ENCODE results near the gene PRMT9. TPM values are rescaled to one million over a fixed set of nuclear protein-coding genes. Genes with fewer than 3 reads are reported as not detected.

The PRMT9 gene
- total RNA-seq, 1 experiment from 2014 or later: 6.1 TPM

DNA sequence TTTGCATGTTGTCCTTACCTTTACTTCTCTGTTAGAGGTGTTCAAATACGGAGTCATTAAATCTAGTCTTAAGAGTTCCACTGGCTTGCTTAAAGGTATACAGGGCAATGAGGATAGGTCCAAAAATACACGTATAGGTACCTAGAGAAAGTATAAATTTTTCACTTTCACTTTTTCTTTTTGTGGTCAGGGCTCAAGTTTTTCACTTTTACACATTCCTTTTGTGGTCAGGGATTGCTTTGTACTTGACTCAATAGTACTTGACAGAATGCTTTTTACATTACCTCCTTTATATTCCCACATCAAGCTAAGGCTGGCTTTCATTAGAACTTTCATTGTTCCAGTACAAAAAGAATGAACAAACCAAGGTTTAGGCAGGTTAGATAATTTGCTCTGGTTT lies 45.0 kb downstream of the PRMT9 start:
- intact Hi-C loops (cut with micrococcal nuclease): no loop called here
- TF ChIP-seq, protein P1, sequence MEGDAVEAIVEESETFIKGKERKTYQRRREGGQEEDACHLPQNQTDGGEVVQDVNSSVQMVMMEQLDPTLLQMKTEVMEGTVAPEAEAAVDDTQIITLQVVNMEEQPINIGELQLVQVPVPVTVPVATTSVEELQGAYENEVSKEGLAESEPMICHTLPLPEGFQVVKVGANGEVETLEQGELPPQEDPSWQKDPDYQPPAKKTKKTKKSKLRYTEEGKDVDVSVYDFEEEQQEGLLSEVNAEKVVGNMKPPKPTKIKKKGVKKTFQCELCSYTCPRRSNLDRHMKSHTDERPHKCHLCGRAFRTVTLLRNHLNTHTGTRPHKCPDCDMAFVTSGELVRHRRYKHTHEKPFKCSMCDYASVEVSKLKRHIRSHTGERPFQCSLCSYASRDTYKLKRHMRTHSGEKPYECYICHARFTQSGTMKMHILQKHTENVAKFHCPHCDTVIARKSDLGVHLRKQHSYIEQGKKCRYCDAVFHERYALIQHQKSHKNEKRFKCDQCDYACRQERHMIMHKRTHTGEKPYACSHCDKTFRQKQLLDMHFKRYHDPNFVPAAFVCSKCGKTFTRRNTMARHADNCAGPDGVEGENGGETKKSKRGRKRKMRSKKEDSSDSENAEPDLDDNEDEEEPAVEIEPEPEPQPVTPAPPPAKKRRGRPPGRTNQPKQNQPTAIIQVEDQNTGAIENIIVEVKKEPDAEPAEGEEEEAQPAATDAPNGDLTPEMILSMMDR (IDR thresholded peaks at IDR 0.05; ENCODE audit: unreplicated experiment): no peak
- ChIA-PET CTCF (interaction anchor here (0.9 kb wide), 1 partner anchor 18 kb away, joined by 3 read pairs; no protein-coding TSS in a partner anchor), POLR2A (interaction anchor here (1.2 to 1.3 kb wide), 2 partner anchors 10 to 22 kb away, joined by 3 to 4 read pairs; partner anchors contain the start of gene TMEM184C)
- BruUV-seq (replicated peaks): no TSS peak
- Mint-ChIP-seq H3K27me3 (ENCODE audit: insufficient read depth, unreplicated experiment) (no peaks in the 10 kb centered on the region), H3K4me1 (ENCODE audit: insufficient read depth, unreplicated experiment) (peaks cover 10% of the 10 kb centered on the region), H3K9me3 (ENCODE audit: unreplicated experiment) (no peaks in the 10 kb centered on the region), H3K27ac (ENCODE audit: low read depth, unreplicated experiment) (no peak overlapping the region), H3K36me3 (ENCODE audit: insufficient read depth, unreplicated experiment) (peaks cover 50% of the 10 kb centered on the region), H3K4me3 (ENCODE audit: unreplicated experiment) (no peak overlapping the region)
- no peak for DNase-seq (ENCODE audit: unreplicated experiment)

DNA sequence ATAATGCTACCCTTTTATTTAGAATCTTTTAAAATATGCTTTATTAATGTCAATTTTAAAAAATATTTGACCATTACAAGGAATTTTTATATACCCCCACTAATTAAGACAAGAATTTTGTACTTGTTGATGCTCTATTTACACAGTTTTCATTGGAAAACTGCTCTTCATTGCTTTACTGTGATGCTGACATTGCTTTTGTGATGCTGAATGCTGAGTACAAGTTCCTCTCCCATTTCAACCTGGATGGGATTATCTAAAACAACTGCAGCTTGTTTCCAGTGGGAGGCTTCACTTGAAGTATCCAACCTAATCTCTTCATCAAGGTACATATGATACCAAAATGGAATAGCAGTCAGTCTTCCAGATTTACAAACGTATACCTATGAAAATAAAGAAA lies 45.6 kb downstream of the PRMT9 start:
- ChIA-PET CTCF (interaction anchor here (0.9 kb wide), 2 partner anchors 17 to 228 kb away, joined by 3 read pairs; no protein-coding TSS in a partner anchor), POLR2A (interaction anchor here (0.8 to 1.3 kb wide), 2 partner anchors 10 to 21 kb away, joined by 4 read pairs; partner anchors contain the start of gene TMEM184C)
- no TSS peak for BruUV-seq (replicated peaks)
- no peak for DNase-seq (ENCODE audit: unreplicated experiment)
- intact Hi-C loops (cut with micrococcal nuclease): no loop called here
- no peak overlapping the region for H3K27ac Mint-ChIP-seq (ENCODE audit: low read depth, unreplicated experiment)
- peaks cover 10% of the 10 kb centered on the region for H3K4me1 Mint-ChIP-seq (ENCODE audit: insufficient read depth, unreplicated experiment)
- no peaks in the 10 kb centered on the region for H3K27me3 Mint-ChIP-seq (ENCODE audit: insufficient read depth, unreplicated experiment)
- peaks cover 56% of the 10 kb centered on the region for H3K36me3 Mint-ChIP-seq (ENCODE audit: insufficient read depth, unreplicated experiment)
- H3K4me3 Mint-ChIP-seq (ENCODE audit: unreplicated experiment): no peak overlapping the region
- TF ChIP-seq, protein P1 (IDR thresholded peaks at IDR 0.05; ENCODE audit: unreplicated experiment): no peak
- no peaks in the 10 kb centered on the region for H3K9me3 Mint-ChIP-seq (ENCODE audit: unreplicated experiment)

DNA sequence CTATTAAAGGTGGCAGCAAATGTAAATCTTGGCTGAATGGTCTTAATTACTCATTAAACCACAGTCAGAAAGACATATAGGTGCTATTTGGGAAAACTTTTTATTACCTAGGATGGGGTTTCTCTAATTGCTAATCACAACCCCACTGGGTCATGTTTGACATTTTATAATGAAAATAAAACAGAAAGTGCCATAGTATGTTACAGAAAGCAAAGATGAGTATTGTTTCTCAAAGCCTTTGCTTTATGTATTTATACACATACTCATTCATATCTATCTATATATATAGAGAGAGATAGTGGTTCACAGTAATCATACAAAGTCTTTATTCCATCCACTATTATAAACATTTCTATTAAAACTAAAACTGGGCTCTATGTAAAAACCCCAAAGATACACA lies 48.6 kb downstream of the PRMT9 start:
- Mint-ChIP-seq H3K4me3 (ENCODE audit: unreplicated experiment) (no peak overlapping the region), H3K27me3 (ENCODE audit: insufficient read depth, unreplicated experiment) (no peaks in the 10 kb centered on the region), H3K36me3 (ENCODE audit: insufficient read depth, unreplicated experiment) (peaks cover 75% of the 10 kb centered on the region), H3K9me3 (ENCODE audit: unreplicated experiment) (no peaks in the 10 kb centered on the region), H3K27ac (ENCODE audit: low read depth, unreplicated experiment) (no peak overlapping the region), H3K4me1 (ENCODE audit: insufficient read depth, unreplicated experiment) (peaks cover 10% of the 10 kb centered on the region)
- intact Hi-C loops (cut with micrococcal nuclease): no loop called here
- DNase-seq (ENCODE audit: unreplicated experiment): no peak
- TF ChIP-seq, protein P1 (IDR thresholded peaks at IDR 0.05; ENCODE audit: unreplicated experiment): no peak
- ChIA-PET CTCF (no interaction called here), POLR2A (no interaction called here)
- BruUV-seq (replicated peaks): no TSS peak

DNA sequence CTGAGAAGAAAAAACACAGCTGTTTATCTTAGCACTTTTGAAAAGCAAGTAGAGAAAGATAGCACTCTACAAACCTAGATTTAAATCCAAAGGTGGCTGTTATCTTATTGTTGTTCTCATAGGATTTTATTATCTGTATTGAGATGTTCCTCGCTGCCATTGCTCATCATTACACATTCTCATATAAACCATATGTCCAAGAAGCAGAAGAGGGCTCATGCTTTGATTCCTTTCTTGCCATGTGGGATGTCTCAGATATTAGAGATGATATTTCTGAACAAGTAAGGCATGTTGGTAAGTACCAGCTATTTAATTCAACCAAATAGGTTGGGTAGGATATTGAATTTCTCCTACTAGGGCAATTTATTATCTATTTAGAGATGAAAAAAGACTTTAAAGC lies 50.3 kb downstream of the PRMT9 start:
- CTCF ChIA-PET: interaction anchor here (1.2 kb wide), 1 partner anchor 36 kb away, joined by 5 read pairs; no protein-coding TSS in a partner anchor
- TF ChIP-seq, protein P1 (IDR thresholded peaks at IDR 0.05; ENCODE audit: unreplicated experiment): no peak
- BruUV-seq (replicated peaks): no TSS peak
- DNase-seq (ENCODE audit: unreplicated experiment): no peak
- POLR2A ChIA-PET: interaction anchor here (0.6 to 3.0 kb wide), 4 partner anchors 8 to 18 kb away, joined by 3 to 14 read pairs (median 3); partner anchors contain the start of gene TMEM184C
- no peaks in the 10 kb centered on the region for H3K27me3 Mint-ChIP-seq (ENCODE audit: insufficient read depth, unreplicated experiment)
- peaks cover 86% of the 10 kb centered on the region for H3K36me3 Mint-ChIP-seq (ENCODE audit: insufficient read depth, unreplicated experiment)
- peak overlapping the region; percentile 66 for H3K27ac Mint-ChIP-seq (ENCODE audit: low read depth, unreplicated experiment)
- H3K9me3 Mint-ChIP-seq (ENCODE audit: unreplicated experiment): no peaks in the 10 kb centered on the region
- H3K4me3 Mint-ChIP-seq (ENCODE audit: unreplicated experiment): no peak overlapping the region
- H3K4me1 Mint-ChIP-seq (ENCODE audit: insufficient read depth, unreplicated experiment): no peaks in the 10 kb centered on the region
- intact Hi-C loops (cut with micrococcal nuclease): no loop called here
